NCI-H2081 treated with DMSO at 0.1 percent for 48 hours (cell line): ENCODE data around the gene COPZ2.
"Not testable (repeated sequence)": the region's sequence is repeated elsewhere in the genome, so short reads cannot be mapped to it uniquely, and the experiment has no call there.

Experiments
- DNase-seq: peaks from one replicate; lab custom pipeline; 2025; lab: John Stamatoyannopoulos, UW

COPZ2 gene

DNA sequence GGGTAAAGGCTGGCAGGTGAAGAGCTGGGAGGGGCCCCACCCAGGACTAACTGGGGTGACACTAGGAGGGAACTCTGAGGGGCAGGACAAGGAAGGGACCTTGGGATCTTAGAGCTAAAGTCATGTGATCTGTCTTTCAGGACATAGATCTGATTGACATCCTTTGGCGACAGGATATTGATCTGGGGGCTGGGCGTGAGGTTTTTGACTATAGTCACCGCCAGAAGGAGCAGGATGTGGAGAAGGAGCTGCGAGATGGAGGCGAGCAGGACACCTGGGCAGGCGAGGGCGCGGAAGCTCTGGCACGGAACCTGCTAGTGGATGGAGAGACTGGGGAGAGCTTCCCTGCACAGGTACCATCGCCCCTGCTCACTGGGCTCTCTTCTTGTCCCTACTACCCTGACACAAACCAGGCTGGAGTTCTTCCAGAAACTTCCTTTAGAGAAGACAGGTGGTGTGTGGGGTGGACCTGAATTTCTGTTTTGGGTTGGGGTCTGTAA is 18.7 kb upstream of the COPZ2 start:
- DNase-seq, result no peak

DNA sequence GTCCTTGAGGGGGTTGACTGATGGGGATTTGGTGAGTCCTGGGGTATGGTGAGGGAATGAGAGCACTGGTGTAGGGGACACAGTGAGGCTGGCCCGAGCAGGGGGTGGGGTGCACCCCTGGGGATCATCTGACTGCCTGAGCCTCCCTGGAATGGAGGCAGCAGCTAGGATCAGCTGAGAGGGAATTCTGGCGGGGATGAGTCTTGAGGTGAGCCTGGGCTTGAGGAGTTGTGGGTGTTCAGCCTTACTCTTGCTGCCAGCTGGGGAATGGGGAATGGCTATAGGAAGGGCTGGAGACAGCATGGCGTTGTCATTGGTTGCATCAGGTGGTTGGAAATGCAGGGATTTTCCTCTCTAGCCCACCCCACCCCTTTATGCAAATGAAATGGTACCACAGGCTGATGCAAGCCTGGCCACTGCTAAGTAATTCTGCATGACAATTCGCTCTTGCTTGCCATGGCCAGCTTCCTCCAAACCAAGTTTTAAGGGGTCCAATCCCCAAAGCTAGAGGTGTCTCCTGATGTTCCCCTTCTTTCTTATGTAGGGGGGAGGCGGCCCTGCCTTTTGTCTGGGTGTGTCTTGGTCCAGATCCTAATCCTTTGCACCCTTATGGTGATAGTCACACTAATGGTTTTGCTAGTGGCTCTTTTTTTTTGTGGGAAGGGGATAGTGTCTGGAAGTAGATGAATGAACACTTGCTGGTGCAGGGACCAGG is 18.1 kb upstream of the COPZ2 start:
- DNase-seq, result no peak

DNA sequence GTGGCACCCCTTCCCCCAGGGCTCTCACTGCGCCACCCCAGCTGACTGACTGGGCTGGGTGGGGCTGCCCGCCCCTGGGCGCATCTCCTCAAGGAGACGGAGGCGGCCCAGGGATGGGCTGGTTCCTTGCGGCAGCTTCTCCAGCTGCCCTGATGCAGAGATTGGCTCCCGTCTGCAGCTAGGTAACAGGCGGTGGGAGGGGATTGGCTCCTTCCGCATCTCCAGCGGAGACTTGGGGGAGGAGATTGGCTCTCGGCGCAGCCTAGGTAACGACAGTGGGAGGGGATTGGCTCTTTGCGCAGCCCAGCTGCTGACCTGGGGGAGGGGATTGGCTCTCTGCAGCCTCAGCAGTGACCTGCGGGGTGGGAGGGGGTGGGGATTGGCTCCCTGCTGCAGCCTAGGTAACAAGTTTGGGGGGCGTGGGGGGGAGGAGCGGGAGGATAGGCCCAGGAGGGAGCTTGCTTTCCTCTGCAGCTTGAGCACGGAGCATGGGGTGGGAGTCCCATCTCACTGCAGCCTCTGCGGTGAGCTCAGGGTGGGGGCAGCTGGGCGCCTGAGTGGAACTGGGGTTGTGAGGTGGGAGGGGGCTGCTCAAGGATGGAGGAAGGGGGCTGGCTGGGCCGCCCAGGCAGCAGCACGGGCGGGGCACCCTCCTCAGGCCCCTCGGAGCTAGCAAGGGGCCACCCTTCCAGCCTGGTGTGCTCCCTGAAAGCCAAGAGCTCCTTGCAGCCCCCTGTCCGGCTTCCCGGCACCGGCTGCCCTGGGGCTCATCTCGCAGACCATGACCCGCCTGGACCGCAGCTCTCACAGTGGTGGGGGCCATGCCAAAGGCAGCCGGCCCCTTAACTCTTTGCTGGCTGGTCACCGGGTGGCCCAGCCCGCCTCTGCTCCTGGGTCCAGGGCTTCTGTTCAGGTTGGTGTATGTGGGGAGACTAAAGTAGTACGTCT is 16.9 kb upstream of the COPZ2 start:
- DNase-seq, result peak; percentile 54

DNA sequence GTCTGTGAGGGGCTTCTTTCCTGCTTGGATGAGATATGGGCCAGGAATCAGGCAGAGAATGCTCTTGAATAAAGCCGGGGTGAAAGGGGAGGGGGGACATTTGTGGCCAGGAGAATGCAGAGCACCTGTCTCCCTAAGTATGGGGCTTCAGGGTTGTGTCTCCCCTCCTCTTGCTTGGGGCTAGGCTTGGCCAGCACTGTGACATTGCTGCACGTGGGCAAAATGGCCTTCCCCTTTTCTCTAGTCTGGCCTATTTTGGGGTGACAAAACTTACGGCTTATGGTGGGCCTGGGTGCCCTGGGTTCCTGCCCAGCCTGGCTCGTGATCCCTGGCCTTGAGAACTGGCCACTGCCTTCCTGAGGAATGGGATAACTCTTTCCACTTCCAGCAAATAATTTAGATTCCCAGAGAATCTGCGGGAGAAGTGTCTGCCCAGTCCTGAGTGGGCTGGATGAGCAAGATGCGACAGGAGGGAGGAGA is 16.2 kb upstream of the COPZ2 start:
- no peak for DNase-seq

DNA sequence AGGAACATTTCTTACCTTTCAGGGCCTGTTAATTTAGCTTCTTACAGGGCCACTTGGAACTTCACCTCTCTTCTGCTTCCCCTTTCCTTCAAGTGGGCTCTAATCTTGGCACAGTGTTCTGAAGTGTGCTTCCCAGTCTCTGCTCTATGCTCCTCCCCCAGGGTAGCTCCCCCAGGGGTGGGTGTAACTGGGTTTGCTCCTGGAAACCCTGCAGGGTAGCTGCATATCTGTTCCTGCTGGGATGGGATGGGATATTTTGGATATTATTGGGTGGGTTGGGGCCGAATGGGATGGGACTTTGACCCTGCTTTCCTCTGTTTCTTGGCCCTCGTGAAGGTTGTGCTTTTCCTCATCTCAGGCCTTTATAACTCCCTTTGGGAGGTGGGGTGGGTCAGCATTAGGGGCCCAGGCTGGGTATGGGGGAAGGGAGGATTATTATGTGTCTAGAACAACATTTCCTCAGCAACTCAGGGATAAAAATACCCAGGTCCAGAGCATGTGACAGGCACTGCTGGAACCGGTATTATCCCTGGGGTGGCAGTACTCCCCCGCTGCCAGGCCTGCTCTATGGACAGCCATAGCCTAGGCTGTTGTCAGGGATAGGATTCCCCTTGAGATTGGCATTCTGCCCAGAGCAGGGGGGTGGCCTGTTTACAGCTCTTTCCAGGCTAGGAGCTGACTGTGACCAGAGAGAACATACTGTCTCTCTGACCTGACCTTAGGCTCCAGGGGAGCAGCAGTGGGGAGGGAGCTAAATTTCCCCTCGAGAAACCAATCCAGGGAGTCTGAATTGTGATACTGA is 15.6 kb upstream of the COPZ2 start:
- DNase-seq, result peak; percentile 75

DNA sequence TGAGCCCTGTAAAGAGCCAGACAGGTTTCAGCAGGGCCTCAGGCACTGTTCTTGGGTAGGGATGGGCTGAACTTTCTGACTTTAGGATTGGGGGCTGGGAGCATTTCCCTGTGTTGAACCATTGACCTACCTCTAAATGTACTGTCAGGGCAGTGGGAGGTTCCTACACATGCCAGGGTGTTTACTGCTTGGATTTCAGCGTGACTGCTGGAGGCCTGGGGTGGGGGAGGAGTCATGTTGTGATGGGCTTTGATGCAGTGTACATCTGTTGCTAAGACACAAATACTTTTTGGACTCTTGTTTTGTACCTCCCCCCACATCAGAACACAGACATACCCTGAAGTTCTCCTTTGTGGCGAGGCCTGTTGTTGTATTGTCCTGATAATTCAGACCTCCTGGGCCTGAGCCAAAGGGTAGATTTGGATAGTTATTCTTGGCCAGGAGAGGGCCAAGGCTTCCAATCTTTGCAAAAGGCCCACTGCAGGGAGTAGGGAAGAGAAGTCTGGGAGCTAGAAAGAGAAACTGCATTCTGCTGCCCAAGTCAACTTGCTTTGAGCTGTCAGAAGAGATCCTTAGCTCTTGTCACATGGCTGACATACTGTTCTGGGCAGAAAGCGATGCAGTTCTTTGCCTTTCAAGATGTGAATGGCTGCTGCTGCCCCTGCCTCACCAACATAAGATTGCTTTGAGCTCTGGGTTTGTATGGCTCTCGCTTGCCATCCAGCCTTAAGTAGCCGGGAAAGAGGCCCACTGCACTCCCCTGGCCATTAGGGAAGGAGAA is 14.3 kb upstream of the COPZ2 start:
- no peak for DNase-seq

DNA sequence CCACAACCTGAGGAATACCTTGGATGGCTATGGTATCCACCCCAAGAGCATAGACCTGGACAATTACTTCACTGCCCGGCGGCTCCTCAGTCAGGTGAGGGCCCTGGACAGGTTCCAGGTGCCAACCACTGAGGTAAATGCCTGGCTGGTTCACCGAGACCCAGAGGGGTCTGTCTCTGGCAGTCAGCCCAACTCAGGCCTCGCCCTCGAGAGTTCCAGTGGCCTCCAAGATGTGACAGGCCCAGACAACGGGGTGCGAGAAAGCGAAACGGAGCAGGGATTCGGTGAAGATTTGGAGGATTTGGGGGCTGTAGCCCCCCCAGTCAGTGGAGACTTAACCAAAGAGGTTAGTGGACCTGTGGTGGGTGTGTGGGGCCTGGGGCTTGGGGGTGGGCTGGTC is 13.7 kb upstream of the COPZ2 start:
- DNase-seq, result no peak

DNA sequence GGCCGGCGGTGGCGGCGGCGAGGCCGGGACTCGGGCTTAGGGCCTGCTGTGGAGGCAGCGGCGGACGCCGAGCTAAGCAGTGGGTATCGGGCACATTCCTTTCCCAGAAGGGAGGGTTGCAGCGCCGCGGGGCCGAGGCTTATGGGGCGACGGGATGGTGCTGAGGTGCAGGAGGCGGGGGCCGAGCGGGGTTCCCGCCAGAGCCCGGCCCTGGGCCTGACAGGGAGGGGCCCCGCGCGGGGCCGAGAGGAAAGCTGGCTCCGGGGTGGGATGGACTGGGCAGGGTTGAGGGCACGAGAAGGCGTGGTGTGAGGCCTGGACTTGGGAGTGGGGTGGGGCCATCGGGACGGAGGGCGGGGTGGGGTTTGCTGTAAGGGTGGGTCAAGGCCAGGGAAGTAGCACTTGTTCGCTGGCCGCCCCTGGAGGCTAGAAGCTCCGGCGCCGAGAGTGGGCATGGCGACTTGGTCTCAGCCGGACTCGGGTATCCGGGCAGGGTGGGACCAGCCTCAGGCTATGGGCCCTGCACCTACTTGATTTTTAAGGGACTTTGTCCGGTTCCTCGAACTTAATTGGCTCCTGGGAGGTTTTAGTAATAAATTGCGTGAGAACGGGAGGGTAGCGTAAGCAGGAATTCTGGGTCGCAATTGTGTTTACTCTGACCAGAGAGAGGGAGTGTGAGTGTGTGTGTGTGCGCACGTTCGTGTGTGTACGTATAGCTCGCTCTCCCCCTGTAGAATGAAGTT is 11.0 kb upstream of the COPZ2 start:
- DNase-seq, result no peak

DNA sequence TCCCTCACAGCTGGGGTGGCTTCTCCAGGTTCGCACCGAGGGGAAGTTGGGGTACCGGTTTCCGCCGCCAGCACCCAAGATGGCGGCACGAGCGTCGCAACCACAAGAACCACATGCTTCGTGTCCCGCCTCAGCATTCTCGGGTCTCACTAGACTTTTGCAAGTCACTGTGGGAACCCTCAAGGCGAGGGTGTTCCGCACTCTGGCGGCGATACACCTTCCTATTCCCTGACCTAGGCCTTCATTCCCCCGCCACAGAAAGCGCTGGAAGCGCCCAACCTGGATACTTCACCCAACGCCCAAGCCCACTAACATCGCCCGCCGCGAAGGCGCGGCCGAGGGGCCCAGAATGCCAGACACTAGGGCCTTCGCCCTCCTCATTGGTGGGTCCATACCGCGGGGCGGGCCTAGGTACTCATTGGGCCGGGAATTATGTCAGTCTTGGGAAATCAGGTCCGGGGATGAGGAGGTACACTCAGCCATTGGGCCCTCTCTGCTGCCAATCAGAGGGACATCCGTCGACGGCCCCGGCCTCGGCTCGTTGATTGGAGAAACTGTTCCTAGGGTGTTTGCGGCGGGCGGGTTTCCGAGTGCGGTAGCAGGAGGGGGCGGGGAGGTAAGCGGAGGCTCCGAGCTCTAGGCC is 10.3 kb upstream of the COPZ2 start, which contains the start of gene NFE2L1:
NFE2L1 (plus strand) TSS at position 619 of the 643 bp plus-strand sequence. CDS start 2,760 bp downstream, outside the sequence.
- DNase-seq, result peak; percentile 99

DNA sequence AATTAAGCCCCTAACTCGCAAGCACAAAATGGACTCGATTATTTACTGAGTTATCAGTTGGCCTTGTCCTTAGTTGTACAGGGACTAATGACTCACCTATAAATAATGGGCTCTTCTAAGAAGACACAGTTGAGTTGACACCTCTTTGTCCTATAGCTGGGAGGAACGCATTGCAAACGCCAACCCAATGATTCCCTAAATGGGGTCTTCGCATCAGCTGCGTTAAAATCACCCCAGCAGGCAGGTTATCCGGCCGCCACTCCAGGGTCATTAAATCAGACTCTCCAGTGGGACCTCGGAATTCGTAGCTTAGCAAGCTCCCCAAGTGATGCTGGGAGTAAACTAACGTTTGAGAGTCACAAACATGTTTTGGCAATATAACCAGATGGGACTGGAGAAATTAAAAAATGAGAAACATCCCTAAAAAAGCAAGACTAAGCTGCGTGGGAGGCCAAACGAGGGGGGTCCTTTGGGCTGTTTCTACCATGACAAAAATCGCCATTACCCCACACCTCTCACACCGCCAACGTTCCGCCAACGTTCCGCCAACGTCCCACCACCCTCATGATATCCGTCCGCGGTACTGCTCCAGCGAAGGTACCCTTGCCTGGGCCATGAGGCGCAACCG is 9.6 kb upstream of the COPZ2 start:
- DNase-seq, result no peak

DNA sequence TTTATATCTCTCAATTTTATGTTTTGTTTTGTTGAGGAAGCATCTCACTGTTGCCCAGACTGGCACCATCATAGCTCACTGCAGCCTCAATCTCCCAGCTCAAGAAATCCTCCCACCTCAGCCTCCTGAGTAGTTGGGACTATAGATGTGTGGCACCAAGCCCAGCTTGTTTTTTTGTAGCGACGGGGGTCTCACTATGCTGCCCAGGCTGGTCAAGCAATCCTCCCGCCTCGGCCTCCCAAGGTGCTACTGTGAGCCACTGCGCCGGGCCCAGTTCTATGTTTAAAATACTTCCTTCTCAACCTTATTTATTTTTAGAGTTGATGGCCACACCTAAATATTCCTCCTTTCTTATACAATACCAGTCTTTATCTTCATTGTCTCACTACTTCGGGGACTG is 8.7 kb upstream of the COPZ2 start:
- DNase-seq, result no peak

DNA sequence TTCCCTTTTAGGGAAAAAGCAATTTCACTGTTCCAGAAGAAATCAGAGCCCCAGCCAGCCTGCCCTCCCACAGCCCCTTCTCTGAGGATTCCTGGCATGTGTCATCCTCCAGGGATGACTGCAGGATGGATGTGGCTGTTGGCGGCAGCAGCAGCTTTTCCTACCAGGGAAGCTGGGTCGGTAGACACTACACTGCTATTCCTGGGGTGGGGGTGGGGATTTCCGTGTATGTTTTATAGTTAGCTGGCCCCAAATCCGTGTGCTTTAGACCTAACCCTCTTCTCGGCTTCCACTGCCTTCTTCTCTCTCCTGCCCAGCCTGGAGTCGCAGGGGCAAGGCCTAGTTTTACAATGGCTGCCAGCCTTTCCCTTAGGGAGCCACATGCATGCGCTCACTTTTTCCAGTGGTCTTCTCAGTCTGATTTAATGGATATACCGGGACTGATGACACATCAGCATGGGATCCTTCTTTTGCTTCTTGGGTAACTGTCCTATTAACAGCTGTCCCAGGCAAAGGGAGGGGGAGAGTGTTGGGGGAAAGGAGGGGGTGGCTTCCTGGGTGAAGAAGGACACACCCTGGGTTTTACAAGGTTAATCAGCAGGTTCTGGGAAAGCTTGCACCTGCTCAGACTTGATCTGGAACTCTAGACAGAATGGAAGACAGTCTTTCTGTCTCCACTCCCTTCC is 7.9 kb upstream of the COPZ2 start:
- DNase-seq, result no peak

DNA sequence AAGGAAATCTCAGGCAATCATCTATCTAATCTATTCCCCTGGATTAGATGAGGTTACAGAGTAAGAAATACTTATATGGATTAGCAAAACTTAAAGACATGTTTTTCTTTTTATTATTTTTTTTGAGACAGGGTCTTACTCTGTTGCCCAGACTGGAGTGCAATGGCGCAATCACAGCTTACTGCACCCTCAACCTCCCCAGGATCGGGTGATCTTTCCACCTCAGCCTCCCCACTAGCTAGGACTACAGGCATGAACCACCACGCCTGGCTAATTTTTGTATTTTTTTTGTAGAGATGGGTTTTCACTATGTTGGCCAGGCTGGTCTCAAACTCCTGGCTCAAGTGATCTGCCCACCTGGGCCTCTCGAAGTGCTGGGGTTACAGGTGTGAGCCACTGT is 7.3 kb upstream of the COPZ2 start:
- DNase-seq, result no peak

DNA sequence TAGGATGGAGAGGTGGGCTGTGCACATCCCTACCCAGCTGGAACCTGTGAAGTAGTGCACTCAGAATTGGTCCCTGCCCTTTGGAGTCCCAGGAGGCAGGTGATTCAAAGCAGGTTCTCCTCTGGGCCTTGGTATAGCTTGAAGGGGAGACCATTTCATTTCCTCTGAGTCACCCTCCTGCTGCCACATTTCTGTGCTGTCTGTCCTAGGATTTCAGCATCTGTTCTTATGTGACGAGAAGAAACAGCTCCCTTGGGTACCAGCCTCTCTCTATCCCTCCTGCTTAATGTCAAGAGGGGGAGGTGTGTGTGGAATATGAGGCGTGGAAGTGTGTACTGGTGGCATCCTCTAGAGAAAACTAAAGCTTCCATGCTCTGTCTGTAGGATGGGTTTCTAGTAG is 5.6 kb upstream of the COPZ2 start:
- DNase-seq, result no peak

DNA sequence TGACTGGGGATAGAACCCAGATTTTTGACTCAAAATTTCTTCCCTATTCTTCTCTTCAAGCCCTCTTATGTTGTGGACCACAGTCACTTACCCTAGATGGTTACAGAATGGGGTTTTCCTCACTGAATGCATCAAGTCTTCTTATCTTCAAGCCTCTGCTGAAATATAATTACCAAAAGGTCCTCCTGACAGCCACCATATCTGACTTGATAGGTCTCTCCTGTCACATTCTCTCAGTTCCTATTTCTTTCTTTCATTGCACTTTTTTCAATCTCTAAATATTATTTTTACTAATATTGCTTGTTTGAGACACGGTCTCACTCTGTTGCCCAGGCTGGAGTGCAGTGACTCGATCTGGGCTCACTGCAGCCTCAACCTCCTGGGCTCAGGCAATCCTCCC is 1.1 kb upstream of the COPZ2 start:
- DNase-seq, result no peak

DNA sequence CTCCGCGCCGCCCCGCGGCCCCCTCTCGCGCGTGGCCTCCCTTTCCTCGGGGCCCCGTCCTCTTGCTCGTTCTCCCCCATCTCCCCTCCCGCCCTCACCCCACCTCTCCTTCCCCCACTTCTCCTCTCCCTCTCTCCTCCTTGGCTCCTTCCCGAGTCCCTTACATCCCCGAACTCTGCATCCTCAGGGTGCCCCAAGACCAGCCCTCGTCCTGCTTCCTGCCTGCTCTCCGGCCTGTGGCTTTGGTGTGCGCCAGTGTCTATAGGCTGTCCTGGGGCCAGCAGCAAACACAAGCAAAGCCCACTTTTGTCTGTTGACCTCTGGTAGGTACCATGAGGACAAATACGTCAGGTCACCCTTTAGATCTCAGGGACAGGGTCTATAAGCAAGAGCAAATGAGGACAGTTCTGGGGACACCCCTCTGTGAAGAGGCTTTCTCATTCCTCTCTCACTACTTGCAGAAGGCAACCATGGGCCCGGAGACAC is 284 bp upstream of the COPZ2 start:
- DNase-seq, result no peak

DNA sequence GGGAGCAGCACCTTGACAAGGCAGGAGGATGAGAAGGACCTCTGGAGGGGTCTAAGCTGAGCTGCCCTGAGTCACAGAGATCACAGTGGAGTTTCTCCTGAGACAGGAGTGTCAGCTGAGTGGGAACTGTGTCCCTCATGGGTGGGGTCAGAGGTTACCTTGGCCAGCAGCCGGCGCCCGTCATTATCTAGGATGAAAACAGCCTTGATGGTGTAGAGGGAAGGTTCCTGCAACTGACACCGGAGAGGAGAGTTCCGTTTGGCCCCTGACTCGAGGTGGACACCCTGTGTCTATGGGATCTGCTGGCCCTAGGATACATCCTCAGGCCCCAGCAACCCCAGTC is 933 bp downstream of the COPZ2 start:
- no peak for DNase-seq

DNA sequence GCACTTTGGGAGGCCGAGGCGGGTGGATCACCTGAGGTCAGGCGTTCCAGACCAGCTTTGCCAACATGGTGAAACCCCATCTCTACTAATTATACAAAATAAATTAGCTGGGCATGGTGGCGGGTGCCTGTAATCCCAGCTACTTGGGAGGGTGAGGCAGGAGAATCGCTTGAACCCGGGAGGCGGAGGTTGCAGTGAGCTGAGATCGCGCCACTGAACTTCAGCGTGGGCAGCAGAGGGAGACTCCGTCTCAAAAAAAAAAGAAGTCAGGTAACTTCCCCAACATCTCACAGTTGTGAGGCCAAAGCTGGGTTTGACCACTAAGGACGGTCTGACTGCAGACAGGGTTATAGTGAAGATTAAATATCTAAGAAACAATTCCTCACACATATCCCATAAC is 2.9 kb downstream of the COPZ2 start:
- not testable (repeated sequence) for DNase-seq

DNA sequence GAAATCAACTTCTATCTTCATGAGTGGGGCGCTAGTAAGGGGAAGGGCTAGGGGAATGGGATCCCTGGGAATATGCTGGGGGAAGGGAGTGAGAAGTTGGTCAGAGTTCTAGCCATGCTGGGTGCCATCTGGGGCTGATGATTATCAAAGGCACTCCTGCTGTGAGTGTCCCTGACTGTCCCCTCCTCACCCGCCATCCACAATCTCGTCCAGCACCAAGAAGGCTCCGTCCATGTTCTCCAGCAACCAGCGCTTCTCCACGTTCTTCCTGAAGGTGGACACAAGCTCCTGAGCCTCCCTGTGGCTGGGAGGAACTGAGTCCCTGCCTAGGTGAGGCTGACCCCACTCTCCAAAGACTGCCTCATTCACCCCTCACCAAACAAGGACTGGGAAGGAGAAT is 5.6 kb downstream of the COPZ2 start:
- DNase-seq, result no peak
